C4-2B (cell line): ENCODE data around the gene ZEB2.

ENCODE experiments used
- ZFX ChIP-seq: fragments of 450-650 bp; IDR thresholded peaks from 2 replicates; pipeline ENCODE4 v1.6.1; 2017
- TF ChIP-seq, protein P1 (sequence below): fragments of 450-650 bp; conservative IDR thresholded peaks from 2 replicates; pipeline ENCODE4 v1.5.1; 2017; ENCODE audit warnings: mild to moderate bottlenecking

- TF ChIP-seq, protein P1, sequence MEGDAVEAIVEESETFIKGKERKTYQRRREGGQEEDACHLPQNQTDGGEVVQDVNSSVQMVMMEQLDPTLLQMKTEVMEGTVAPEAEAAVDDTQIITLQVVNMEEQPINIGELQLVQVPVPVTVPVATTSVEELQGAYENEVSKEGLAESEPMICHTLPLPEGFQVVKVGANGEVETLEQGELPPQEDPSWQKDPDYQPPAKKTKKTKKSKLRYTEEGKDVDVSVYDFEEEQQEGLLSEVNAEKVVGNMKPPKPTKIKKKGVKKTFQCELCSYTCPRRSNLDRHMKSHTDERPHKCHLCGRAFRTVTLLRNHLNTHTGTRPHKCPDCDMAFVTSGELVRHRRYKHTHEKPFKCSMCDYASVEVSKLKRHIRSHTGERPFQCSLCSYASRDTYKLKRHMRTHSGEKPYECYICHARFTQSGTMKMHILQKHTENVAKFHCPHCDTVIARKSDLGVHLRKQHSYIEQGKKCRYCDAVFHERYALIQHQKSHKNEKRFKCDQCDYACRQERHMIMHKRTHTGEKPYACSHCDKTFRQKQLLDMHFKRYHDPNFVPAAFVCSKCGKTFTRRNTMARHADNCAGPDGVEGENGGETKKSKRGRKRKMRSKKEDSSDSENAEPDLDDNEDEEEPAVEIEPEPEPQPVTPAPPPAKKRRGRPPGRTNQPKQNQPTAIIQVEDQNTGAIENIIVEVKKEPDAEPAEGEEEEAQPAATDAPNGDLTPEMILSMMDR: no peak
- no peak for TF ChIP-seq ZFX
These were observed 45.9 kb downstream of the ZEB2 start for GRCh38 chr2:144474017-144474416.
